Measurements from ENCODE around the gene TAF7. TPM values are rescaled to one million over a fixed set of nuclear protein-coding genes. Genes with fewer than 3 reads are reported as not detected.

Gene TAF7
- total and polyA plus RNA-seq, 9 of the 15 experiments (the other 6 are each of a cell fraction or from before 2014, with no cell fraction given): 51.6 to 116 (median 73.3) TPM

- peak overlapping the region; percentile 37 to 39 for H3K9ac ChIP-seq (ENCODE audit: insufficient read depth in 1 of 2, low read depth in 2 of 2, low read length in 2 of 2)
- FAIRE-seq (no peak), DNase-seq (ENCODE audit: extremely low read depth in 1 of 4, low spot score in 3 of 4) (peak in 1 of 4 experiments; percentile 20), ATAC-seq (peak; percentile 73)
- intact Hi-C loops (cut with micrococcal nuclease) (loop anchor here (5.0 kb wide), 1 partner anchor 168 kb away; no protein-coding TSS in a partner anchor), in situ Hi-C loops (cut with MboI) (no loop called here)
- WGBS (ENCODE audit: insufficient coverage, low coverage, missing lambda C conversion rate): 23% methylated on average over 30 of the region's 31 CpGs
- no peaks in the 10 kb centered on the region for H3K9me3 ChIP-seq (replicated peaks; ENCODE audit: control insufficient read depth, insufficient read depth, low read depth, low read length)
- TSS peak; percentile 42 for BruUV-seq (replicated peaks)
- H2AFZ ChIP-seq (ENCODE audit: low read depth, low read length): peak overlapping the region; percentile 89
- H3K4me2 ChIP-seq (ENCODE audit: insufficient read depth, low read length): peak overlapping the region; percentile 72
- no peaks in the 10 kb centered on the region for H4K20me1 ChIP-seq (replicated peaks; ENCODE audit: control insufficient read depth, insufficient read depth, low read length)
- H3K4me1 ChIP-seq (replicated peaks in 1 of 2; ENCODE audit: control insufficient read depth in 2 of 2, insufficient read depth in 2 of 2, low read length in 2 of 2): peaks cover 0 to 7% of the 10 kb centered on the region in 2 experiments; a peak in 2 of 5 replicates
- CTCF ChIA-PET (ENCODE audit: low intra/inter-chr PET ratio): interaction anchor here (0.7 to 2.0 kb wide), 3 partner anchors 21 to 214 kb away, joined by 3 to 4 read pairs (median 4); no protein-coding TSS in a partner anchor
- POLR2A ChIA-PET: interaction anchor here (1.1 kb wide), 1 partner anchor 220 kb away, joined by 4 read pairs; no protein-coding TSS in a partner anchor
- no peaks in the 10 kb centered on the region for H3K79me2 ChIP-seq (ENCODE audit: control insufficient read depth, insufficient read depth, low read length)
- no peaks in the 10 kb centered on the region for H3K9me1 ChIP-seq (ENCODE audit: control insufficient read depth, insufficient read depth, low read length)
- peak overlapping the region; percentile 40 for H3K4me3 ChIP-seq
- H3K27ac ChIP-seq (ENCODE audit: extremely low read depth, low read depth, low read length): no peak overlapping the region
- H3K36me3 ChIP-seq (ENCODE audit: control insufficient read depth, insufficient read depth, low read length): no peaks in the 10 kb centered on the region
- H3K27me3 ChIP-seq (ENCODE audit: control insufficient read depth in 2 of 2, insufficient read depth in 2 of 2, low read length in 2 of 2): peaks cover 9 to 22% of the 10 kb centered on the region in 2 experiments
- TF ChIP-seq ZNF239 (CRISPR knock-in tag; IDR thresholded peaks at IDR 0.05) (no peak), PHTF2 (CRISPR knock-in tag; IDR thresholded peaks at IDR 0.05) (no peak), REST (IDR thresholded peaks at IDR 0.05; ENCODE audit: borderline replicate concordance) (0 out of 2 replicates have a peak, but pooled peaks have one; percentile 2), REST (CRISPR knock-in tag; IDR thresholded peaks at IDR 0.05; ENCODE audit: low read depth) (no peak), CXXC5 (CRISPR knock-in tag; IDR thresholded peaks at IDR 0.05) (0 out of 2 replicates have a peak, but pooled peaks have one; percentile 29), STAT6 (CRISPR knock-in tag; IDR thresholded peaks at IDR 0.05) (0 out of 2 replicates have a peak, but pooled peaks have one; percentile 48), GABPA (tag; conservative IDR thresholded peaks at IDR 0.05; ENCODE audit: low read depth) (no peak), LEF1 (IDR thresholded peaks at IDR 0.05) (no peak), IRF1 (CRISPR knock-in tag; IDR thresholded peaks at IDR 0.05; ENCODE audit: borderline replicate concordance) (no peak), ETV1 (tag; conservative IDR thresholded peaks at IDR 0.05; ENCODE audit: low read depth) (0 out of 2 replicates have a peak, but pooled peaks have one; percentile 4)
Measured at GRCh38 chr5:141343953-141344463, 23.4 kb upstream of the TAF7 start.
